NCI-H774 (cell line): ENCODE measurements around the gene SPINK1.
"Not testable (repeated sequence)": the region's sequence is repeated elsewhere in the genome, so short reads cannot be mapped to it uniquely, and the experiment has no call there.

Source experiments
- DNase-seq: peaks from one replicate; lab custom pipeline; 2025; lab: John Stamatoyannopoulos, UW

SPINK1 gene

DNA sequence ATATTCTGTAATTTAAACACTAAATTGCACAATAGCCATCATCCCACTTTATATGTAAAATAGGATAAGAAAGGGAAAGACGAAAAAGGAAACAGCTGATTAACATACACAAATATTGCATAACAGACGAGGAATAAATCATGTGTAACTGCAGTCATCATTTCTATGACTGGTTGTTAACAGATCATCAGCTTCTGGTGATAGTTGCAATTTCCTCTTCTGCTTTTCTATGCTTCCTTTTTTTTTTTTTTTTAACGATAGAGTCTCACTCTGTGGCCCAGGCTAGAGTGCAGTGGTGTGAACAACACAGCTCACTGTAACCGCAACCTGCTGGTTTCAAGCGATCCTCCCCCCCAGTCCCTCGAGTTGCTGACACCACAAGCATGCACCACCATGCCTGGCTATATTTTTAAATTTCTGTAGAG is 26.4 kb downstream of the SPINK1 start:
- DNase-seq = no peak

GRCh38 chr5:147804334-147804733 is 27.1 kb downstream of the SPINK1 start:
- DNase-seq = no peak

GRCh38 chr5:147803926-147804325 is 27.5 kb downstream of the SPINK1 start:
- DNase-seq = no peak

DNA sequence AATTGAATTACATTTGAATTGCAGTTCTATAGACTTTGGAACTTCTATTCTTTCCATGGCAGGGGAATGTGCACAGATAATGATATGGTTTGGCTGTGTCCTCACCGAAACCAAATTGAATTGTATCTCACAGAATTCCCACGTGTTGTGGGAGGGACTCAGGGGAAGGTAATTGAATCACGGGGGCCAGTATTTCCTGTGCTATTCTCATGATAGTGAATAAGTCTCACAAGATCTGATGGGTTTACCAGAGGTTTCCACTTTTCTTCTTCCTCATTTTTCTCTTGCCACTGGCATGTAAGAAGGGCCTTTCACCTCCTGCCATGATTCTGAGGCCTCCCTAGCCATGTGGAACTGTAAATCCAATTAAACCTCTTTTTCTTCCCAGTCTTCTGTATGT is 28.3 kb downstream of the SPINK1 start:
- DNase-seq = not testable (repeated sequence)

DNA sequence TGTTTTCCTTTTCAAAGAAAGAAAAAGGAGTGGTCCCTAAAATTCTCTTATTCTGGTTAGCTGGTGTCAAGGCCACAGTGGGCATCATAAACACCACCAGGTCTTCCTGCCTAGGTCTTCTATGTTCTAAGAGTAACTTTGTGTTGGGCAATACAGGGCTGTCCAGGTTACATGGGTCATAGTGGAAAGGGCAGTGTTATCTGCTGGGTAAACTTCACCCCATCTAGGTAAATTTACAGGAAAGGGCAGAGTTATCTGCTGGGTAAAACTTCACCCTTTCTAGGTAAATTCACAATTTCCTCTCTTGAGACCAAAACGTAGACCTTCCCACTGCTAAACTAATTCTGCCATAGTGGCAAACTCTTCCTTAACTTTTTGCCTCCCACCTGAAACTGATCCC is 30.0 kb downstream of the SPINK1 start:
- DNase-seq = no peak

DNA sequence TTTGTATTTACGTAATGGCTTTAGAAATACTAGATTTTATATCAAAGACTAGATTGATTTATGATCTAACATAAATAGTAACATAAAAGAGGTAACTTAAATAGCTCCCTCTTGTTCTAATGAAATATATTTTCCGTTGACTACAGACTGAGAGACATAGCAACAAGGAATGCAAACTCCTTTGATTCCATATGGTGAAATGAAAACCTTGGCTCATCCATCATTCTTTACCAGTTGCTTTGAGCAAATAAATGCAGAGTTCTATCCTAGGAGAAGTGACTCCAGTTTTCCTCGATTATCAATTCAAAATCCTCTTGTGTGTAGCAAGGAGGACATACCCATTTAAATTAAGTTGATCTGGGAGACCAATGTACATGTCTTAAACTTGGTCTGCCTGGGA is 31.0 kb downstream of the SPINK1 start:
- DNase-seq = no peak

DNA sequence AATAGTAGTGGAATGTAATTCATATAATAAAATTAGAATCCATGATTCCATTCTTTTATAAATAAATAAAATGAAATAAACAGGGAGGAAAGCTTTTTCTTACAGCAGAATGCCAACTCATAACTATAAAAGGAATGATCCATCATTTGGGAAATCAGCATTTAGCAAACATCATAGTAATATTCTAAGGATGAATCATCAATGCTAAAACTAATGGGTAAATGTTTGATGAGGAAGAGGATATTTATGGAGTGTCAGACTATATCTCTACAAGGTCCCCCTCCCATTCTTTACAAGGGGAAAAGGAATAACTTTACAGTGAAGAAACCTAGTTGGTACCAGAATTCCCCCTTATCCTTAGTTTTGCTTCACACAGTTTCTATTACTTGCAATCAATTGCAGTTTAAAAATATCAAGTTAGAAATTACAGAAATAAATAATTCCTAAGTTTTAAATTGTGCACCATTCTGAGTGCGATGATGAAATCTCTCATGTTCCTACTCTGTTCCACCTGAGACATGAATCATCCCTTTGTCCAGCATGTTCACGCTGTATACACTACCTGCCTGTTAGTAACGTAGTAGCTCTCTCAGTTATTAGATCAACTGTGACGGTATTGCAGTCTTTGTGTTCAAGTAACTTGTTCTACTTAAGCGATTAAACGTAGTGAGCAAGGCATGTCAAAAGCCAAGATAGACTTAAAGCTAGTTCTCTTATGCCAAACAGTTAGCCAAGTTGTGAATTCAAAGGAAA is 34.7 kb downstream of the SPINK1 start:
- no peak for DNase-seq

- DNase-seq = no peak
Measured at GRCh38 chr5:147791181-147791580, 40.3 kb downstream of the SPINK1 start.

DNA sequence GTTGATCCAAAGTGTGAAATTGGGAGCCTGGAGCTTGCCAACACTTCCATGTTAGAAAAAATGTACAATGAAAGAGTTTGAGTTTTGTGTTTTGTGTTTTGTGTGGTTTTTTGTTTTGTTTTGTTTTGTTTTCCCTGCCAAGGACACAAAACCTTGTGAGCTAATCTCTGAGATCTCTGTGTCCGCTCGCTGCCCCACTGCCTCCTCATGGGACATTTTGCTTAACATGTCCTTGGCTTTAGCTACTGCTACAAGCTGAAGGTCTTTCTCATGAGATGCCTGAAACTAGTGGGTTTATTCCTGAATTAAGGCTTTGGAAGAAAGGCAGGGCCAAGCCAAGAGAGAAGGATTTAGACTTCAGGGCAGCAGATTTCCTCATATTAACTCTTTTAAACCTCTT is 41.7 kb downstream of the SPINK1 start:
- no peak for DNase-seq

- DNase-seq = no peak
Measured at GRCh38 chr5:147788023-147788422, 43.4 kb downstream of the SPINK1 start.

DNA sequence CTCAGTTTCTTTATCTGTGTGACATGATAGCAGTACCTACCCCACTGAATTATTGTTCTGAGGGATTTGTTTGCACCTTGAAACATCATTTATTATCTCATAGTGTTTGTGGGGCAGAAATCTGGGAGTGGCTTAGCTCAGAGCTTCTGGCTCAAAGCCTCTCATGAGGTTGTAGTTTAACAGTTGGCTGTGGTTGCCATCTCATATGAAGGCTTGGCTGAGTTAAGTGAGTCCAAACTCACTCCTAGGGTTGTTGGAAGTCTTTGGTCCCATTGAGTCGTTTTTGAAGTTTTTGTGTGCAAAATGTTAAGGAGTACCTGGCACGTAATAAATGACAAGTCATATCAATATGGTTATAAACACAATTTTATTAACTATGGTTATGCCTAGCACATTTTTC is 45.3 kb downstream of the SPINK1 start:
- no peak for DNase-seq

DNA sequence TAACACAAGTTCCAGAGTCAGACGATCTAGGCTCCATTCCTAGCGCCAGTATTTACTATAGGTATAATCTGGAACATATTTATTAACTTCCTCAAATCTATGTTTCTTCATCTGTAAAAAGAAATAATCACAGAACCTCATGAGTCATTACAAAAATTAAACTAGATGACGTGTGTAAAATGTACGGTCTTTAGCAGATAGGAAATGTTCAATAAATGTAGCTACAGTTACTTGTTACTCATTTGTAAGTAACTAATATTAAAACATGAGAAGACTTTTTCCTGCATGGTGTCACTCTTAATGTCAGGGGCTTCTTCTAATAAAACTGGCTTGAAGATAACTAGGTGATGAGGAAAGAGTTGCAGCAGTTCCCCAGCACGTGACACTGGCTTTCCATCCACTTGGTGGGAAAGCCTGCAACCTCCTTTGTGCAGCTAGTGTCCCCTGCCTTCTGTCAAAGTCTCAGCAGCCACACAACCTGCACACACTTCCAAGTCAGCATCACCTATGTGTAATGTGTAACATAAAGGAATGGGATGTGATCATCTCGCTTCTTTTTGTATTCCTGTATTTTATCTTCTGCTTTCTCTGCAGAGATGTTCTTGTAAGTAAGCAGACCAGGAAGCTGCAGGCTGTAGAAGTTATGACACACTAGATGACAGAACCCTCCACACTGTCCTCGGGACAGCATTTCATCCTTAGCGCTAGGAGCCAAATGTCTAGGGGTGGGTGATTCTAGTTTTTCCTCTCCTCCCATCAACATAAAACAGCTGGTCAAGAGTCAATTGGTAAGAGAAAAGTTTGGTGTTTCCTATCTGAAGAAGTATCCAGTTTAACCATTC is 47.1 kb downstream of the SPINK1 start:
- no peak for DNase-seq

GRCh38 chr5:147782110-147783028 is 49.1 kb downstream of the SPINK1 start, which contains the start of gene JAKMIP2:
Gene JAKMIP2, minus strand, starts transcription at chr5:147782728. Its CDS starts 110,922 bp downstream, at chr5:147671806.
- peak; percentile 96 for DNase-seq

- DNase-seq = no peak
Measured at GRCh38 chr5:147780924-147781573, 50.4 kb downstream of the SPINK1 start.

DNA sequence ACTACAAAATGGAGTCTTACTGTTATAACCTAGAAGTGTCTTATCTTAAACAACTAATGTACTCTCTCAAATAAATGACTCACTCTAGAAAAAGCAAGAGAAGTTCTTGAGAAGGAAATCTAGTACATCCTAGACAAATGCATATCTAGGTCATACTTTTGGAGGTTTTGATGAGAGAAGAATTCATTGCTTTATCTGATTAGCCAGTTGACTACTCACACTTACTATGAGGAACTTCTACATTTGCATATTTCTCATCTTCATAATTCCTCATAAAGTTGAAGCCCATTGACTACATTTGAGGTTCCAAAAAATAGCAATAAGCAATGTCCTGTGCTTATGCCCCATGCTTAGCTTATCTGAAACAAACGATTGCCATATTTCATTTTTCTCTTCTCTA is 51.8 kb downstream of the SPINK1 start:
- no peak for DNase-seq

DNA sequence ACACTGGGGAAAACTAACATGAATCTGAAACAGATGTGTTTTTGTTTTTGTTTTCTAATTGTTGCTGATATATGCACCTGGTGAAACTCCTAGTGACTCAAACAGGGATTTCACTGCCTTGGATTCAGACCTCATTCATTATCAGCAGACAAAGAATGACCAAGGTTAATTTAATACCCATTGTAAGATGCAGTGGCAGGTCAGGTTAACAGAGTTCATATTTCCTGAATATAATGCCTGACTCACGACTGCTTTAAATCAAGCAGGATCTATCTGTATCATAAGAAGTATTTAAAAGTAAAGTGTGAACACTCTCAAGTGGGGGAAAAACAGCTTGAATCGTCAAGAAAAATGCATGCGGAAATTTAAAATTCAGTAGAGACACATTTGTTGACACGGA is 54.5 kb downstream of the SPINK1 start:
- DNase-seq = no peak
